ENCODE measurements around the gene UBXN11.
A peak's percentile ranks its signal among the peaks of the same experiment; 100 is the strongest.

UBXN11 gene

DNA sequence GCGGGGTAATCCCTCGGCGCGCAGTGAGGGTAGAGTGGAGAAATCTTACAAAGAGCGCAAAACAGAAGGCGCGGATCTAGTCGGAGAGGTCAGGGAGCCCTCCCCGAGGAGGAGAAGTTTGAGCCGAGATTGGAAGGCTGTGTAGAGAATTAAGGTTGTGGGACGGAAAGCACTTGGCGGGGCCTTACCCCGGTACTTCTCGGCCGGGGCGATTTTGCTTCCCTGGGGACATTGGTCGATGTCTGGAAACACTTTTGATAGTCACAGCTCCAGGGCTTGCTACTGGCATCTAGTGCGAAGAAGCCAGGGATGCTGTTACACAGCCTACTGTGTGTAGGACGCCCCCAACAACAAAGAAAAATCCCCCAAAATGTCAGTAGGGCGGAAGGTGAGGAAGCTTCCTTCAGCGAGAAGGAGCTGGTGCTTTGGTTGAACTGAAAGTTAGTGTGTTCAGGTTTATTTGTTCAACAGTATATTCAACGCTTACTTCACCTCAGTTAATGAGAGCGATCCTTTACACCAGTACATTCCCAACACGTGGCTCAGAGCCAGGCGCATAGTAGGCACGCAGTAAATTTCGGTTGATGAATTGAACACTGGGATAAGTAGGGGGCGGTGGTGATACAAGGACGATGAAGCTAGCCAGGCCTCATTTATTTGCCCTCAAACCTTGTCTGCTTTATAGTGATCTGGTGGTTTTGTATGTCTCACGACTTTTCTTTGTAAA is 71.6 kb downstream of the UBXN11 start:
- peak; percentile 28 for DNase-seq (ENCODE audit: low read depth)
- TF ChIP-seq, protein P1, sequence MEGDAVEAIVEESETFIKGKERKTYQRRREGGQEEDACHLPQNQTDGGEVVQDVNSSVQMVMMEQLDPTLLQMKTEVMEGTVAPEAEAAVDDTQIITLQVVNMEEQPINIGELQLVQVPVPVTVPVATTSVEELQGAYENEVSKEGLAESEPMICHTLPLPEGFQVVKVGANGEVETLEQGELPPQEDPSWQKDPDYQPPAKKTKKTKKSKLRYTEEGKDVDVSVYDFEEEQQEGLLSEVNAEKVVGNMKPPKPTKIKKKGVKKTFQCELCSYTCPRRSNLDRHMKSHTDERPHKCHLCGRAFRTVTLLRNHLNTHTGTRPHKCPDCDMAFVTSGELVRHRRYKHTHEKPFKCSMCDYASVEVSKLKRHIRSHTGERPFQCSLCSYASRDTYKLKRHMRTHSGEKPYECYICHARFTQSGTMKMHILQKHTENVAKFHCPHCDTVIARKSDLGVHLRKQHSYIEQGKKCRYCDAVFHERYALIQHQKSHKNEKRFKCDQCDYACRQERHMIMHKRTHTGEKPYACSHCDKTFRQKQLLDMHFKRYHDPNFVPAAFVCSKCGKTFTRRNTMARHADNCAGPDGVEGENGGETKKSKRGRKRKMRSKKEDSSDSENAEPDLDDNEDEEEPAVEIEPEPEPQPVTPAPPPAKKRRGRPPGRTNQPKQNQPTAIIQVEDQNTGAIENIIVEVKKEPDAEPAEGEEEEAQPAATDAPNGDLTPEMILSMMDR (IDR thresholded peaks at IDR 0.05; ENCODE audit: low read length, missing control alignments): peak; percentile 18
- H3K4me3 ChIP-seq (replicated peaks; ENCODE audit: low read depth, low read length): peak overlapping the region; percentile 83

DNA sequence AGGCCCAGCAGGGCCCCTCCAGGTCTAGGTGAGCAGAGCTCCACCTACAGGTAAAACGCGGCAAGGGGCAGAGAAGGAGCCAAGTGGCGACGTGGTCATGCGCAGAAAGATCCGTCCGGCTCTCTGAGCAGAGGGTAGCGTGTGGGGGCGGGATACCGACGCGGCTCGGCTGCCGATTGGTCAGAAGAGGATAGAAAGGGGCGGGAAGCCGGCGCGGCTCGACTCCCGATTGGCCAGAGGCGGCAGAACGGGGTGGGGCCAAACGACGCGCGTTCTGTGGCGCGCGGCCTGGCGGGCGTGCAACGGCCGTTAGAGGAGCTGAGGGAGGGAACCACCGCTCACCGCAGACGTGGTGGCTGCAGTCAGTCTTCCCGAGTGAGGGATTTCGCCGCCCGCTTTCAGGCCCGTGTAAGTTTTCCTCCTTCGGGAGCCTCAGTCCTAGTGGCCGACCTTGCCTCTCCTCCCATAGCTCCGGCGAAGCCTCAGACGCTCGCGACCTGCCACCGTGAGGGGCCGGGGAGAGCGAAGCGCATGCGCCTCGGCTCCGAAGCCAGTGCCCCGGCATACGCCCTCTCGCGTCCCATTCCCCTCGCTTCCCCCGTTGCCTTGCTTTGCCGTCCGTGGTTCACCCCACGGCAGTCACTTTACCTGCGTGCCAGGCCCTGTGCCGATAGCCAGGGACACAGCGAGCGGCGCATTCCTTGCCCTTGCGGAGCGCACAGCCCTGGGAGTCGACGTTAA is 72.4 kb downstream of the UBXN11 start, which contains the start of gene CEP85:
Gene CEP85 (plus strand): TSS at position 298 of the 741 bp plus-strand sequence. CDS start 5,584 bp downstream, outside the sequence.
- H3K4me3 ChIP-seq (replicated peaks; ENCODE audit: low read depth, low read length): peak within 1 kb of the TSS; percentile 83
- DNase-seq (ENCODE audit: low read depth): peak; percentile 98
- TF ChIP-seq, protein P1 (IDR thresholded peaks at IDR 0.05; ENCODE audit: low read length, missing control alignments): peak; percentile 86
